ENCODE measurements around the gene SPTLC1.

The SPTLC1 gene

DNA sequence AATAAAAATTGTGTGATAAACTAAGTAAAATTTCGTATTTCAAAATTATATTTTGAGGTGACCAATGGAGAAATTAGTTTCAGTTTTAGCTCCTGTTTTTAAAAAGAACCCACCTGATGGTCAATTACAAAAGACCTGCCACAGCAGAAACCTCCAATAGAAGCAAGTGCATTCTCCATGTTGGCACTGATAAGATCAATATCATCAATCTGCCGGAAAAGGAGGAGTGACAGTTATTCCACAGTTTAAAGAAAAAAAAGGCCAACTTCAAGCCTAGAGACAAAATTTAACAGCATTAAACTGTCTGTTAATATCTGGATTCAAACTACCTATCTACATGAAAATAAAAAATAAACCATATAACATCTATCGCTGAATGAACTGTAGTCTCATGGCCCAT, 67.7 kb downstream of the SPTLC1 start:
- H3K27ac ChIP-seq (ENCODE audit: low read depth, low read length), result no peak overlapping the region
- H3K27me3 ChIP-seq (ENCODE audit: insufficient read depth, low read length), result no peaks in the 10 kb centered on the region
- peaks cover 11% of the 10 kb centered on the region for H3K9me3 ChIP-seq (ENCODE audit: insufficient read depth, low read depth, low read length)
- H3K4me1 ChIP-seq (ENCODE audit: insufficient read depth, low read length), result peaks cover 27% of the 10 kb centered on the region
- H3K9ac ChIP-seq (ENCODE audit: low read depth, low read length), result no peak overlapping the region
- H3K4me3 ChIP-seq (ENCODE audit: low read length), result no peak overlapping the region
- peaks cover 61% of the 10 kb centered on the region for H3K36me3 ChIP-seq (ENCODE audit: insufficient read depth, low read length)
- WGBS, result over 99% methylated on average over 3 of the region's 3 CpGs

GRCh38 chr9:92046676-92047075, 68.5 kb downstream of the SPTLC1 start:
- peaks cover 27% of the 10 kb centered on the region for H3K4me1 ChIP-seq (ENCODE audit: insufficient read depth, low read length)
- WGBS, result 89% methylated on average over 3 of the region's 3 CpGs
- H3K9ac ChIP-seq (ENCODE audit: low read depth, low read length), result no peak overlapping the region
- H3K27me3 ChIP-seq (ENCODE audit: insufficient read depth, low read length), result no peaks in the 10 kb centered on the region
- no peak overlapping the region for H3K27ac ChIP-seq (ENCODE audit: low read depth, low read length)
- H3K9me3 ChIP-seq (ENCODE audit: insufficient read depth, low read depth, low read length), result peaks cover 19% of the 10 kb centered on the region
- peaks cover 66% of the 10 kb centered on the region for H3K36me3 ChIP-seq (ENCODE audit: insufficient read depth, low read length)
- H3K4me3 ChIP-seq (ENCODE audit: low read length), result no peak overlapping the region

DNA sequence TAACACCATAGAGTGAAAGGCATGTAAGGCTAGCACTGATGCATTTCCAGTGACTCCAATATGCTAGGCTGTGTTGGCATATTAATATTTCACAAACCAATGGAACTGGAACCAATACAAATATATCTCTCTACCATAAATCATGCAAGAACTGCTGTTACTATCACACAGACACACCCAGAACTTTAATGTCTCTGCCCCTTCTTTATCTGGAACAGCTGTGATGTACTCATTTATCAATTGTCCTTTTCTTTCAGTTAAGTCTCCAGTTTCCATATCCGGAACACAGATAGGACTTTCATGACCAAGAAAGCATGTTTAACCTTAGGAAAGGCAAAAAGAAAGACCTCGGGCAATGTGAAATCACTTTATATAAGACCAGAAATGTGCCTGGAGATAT, 70.3 kb downstream of the SPTLC1 start:
- Histone ChIP-seq H3K27ac (ENCODE audit: low read depth, low read length) (no peak overlapping the region), H3K9ac (ENCODE audit: low read depth, low read length) (no peak overlapping the region), H3K36me3 (ENCODE audit: insufficient read depth, low read length) (peaks cover 74% of the 10 kb centered on the region), H3K9me3 (ENCODE audit: insufficient read depth, low read depth, low read length) (peaks cover 24% of the 10 kb centered on the region), H3K27me3 (ENCODE audit: insufficient read depth, low read length) (no peaks in the 10 kb centered on the region), H3K4me1 (ENCODE audit: insufficient read depth, low read length) (peaks cover 21% of the 10 kb centered on the region), H3K4me3 (ENCODE audit: low read length) (no peak overlapping the region)
- 67% methylated on average over 2 of the region's 2 CpGs for WGBS

- H3K9ac ChIP-seq (ENCODE audit: low read depth, low read length), result no peak overlapping the region
- peaks cover 83% of the 10 kb centered on the region for H3K36me3 ChIP-seq (ENCODE audit: insufficient read depth, low read length)
- 93% methylated on average over 3 of the region's 3 CpGs for WGBS
- no peaks in the 10 kb centered on the region for H3K27me3 ChIP-seq (ENCODE audit: insufficient read depth, low read length)
- H3K27ac ChIP-seq (ENCODE audit: low read depth, low read length), result no peak overlapping the region
- H3K9me3 ChIP-seq (ENCODE audit: insufficient read depth, low read depth, low read length), result peaks cover 24% of the 10 kb centered on the region
- H3K4me3 ChIP-seq (ENCODE audit: low read length), result no peak overlapping the region
- peaks cover 2% of the 10 kb centered on the region for H3K4me1 ChIP-seq (ENCODE audit: insufficient read depth, low read length)
Measured at GRCh38 chr9:92043002-92043401, 72.2 kb downstream of the SPTLC1 start.

- no peak overlapping the region for H3K4me3 ChIP-seq (ENCODE audit: low read length)
- H3K4me1 ChIP-seq (ENCODE audit: insufficient read depth, low read length), result no peaks in the 10 kb centered on the region
- H3K36me3 ChIP-seq (ENCODE audit: insufficient read depth, low read length), result peaks cover 83% of the 10 kb centered on the region
- H3K27ac ChIP-seq (ENCODE audit: low read depth, low read length), result no peak overlapping the region
- H3K27me3 ChIP-seq (ENCODE audit: insufficient read depth, low read length), result no peaks in the 10 kb centered on the region
- H3K9me3 ChIP-seq (ENCODE audit: insufficient read depth, low read depth, low read length), result peaks cover 24% of the 10 kb centered on the region
- no peak overlapping the region for H3K9ac ChIP-seq (ENCODE audit: low read depth, low read length)
- WGBS, result 100% methylated on average over 1 of the region's 1 CpG
Measured at GRCh38 chr9:92042260-92042659, 73.0 kb downstream of the SPTLC1 start.

DNA sequence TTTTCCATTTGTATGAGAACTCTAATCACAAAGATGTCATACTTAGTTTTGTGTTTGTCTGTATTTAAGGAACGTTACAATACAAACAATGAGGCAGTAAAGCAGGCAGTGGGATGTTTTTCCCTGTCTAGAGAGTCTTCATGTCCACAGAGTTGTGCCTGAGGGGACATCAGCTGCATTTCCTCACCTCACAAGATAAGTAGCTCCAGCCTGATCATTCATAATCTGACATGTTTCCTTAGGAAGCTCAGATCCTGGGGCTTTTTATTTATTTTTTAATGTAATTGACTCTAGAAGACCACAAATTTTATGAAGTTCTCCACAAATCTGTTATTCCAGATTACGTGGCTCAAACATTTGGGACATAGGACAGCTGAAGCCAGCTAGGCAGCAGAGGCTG, 78.5 kb downstream of the SPTLC1 start:
- WGBS, result 92% methylated on average over 2 of the region's 2 CpGs
- Histone ChIP-seq H3K27ac (ENCODE audit: low read depth, low read length) (no peak overlapping the region), H3K27me3 (ENCODE audit: insufficient read depth, low read length) (no peaks in the 10 kb centered on the region), H3K36me3 (ENCODE audit: insufficient read depth, low read length) (peaks cover 78% of the 10 kb centered on the region), H3K9me3 (ENCODE audit: insufficient read depth, low read depth, low read length) (peaks cover 5% of the 10 kb centered on the region), H3K4me1 (ENCODE audit: insufficient read depth, low read length) (no peaks in the 10 kb centered on the region), H3K9ac (ENCODE audit: low read depth, low read length) (no peak overlapping the region), H3K4me3 (ENCODE audit: low read length) (no peak overlapping the region)

DNA sequence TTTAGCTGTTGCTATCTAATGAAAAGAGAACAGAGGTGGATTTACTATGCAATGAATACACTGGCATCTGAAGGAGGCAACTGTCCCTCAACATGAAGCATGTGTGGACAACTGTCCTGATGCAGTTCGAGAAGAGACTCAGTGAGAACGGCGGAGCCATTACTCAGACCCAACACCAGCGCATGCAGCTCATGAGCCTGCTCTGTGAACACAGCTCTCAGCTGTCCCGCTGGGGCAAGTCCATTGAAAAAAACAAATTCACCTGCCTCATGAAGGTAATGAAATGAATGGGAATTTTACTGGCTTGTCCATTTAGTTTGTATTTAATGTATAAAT, 78.8 kb downstream of the SPTLC1 start:
- 97% methylated on average over 5 of the region's 5 CpGs for WGBS
- Histone ChIP-seq H3K27ac (ENCODE audit: low read depth, low read length) (no peak overlapping the region), H3K9ac (ENCODE audit: low read depth, low read length) (no peak overlapping the region), H3K4me1 (ENCODE audit: insufficient read depth, low read length) (no peaks in the 10 kb centered on the region), H3K27me3 (ENCODE audit: insufficient read depth, low read length) (no peaks in the 10 kb centered on the region), H3K36me3 (ENCODE audit: insufficient read depth, low read length) (peaks cover 78% of the 10 kb centered on the region), H3K4me3 (ENCODE audit: low read length) (no peak overlapping the region), H3K9me3 (ENCODE audit: insufficient read depth, low read depth, low read length) (peaks cover 1% of the 10 kb centered on the region; the same call in 1 of the 2 replicates)

- Histone ChIP-seq H3K36me3 (ENCODE audit: insufficient read depth, low read length) (peaks cover 79% of the 10 kb centered on the region), H3K4me3 (ENCODE audit: low read length) (no peak overlapping the region), H3K9ac (ENCODE audit: low read depth, low read length) (no peak overlapping the region), H3K9me3 (ENCODE audit: insufficient read depth, low read depth, low read length) (no peaks in the 10 kb centered on the region), H3K27ac (ENCODE audit: low read depth, low read length) (no peak overlapping the region), H3K4me1 (ENCODE audit: insufficient read depth, low read length) (no peaks in the 10 kb centered on the region), H3K27me3 (ENCODE audit: insufficient read depth, low read length) (no peaks in the 10 kb centered on the region)
- 96% methylated on average over 10 of the region's 12 CpGs for WGBS
Measured at GRCh38 chr9:92035687-92036410, 79.4 kb downstream of the SPTLC1 start.

DNA sequence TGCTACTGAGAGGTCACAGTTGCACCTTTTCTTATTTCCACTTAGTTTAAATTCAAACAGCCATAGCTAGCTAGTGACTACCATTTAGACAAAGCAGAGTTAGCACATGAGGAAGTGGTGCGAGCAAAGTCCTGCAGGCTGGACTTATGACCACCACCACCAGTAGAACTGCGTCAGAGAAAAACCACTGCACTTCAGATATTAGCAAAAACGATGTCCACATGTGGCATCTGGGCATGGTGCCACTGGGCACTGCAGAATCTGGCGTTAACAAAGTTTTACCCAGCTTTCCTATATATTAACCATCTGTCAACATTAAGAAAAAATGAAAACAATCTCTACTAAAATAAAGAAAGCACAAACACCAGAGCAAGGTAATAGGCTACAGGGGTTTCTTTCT, 80.1 kb downstream of the SPTLC1 start:
- no peaks in the 10 kb centered on the region for H3K9me3 ChIP-seq (ENCODE audit: insufficient read depth, low read depth, low read length)
- H3K27ac ChIP-seq (ENCODE audit: low read depth, low read length), result no peak overlapping the region
- no peak overlapping the region for H3K9ac ChIP-seq (ENCODE audit: low read depth, low read length)
- peaks cover 78% of the 10 kb centered on the region for H3K36me3 ChIP-seq (ENCODE audit: insufficient read depth, low read length)
- 95% methylated on average over 4 of the region's 4 CpGs for WGBS
- H3K27me3 ChIP-seq (ENCODE audit: insufficient read depth, low read length), result no peaks in the 10 kb centered on the region
- no peaks in the 10 kb centered on the region for H3K4me1 ChIP-seq (ENCODE audit: insufficient read depth, low read length)
- H3K4me3 ChIP-seq (ENCODE audit: low read length), result no peak overlapping the region

GRCh38 chr9:92033991-92034390, 81.2 kb downstream of the SPTLC1 start:
- WGBS, result 96% methylated on average over 5 of the region's 5 CpGs
- H3K36me3 ChIP-seq (ENCODE audit: insufficient read depth, low read length), result peaks cover 77% of the 10 kb centered on the region
- H3K9ac ChIP-seq (ENCODE audit: low read depth, low read length), result no peak overlapping the region
- no peaks in the 10 kb centered on the region for H3K9me3 ChIP-seq (ENCODE audit: insufficient read depth, low read depth, low read length)
- H3K4me1 ChIP-seq (ENCODE audit: insufficient read depth, low read length), result no peaks in the 10 kb centered on the region
- H3K27ac ChIP-seq (ENCODE audit: low read depth, low read length), result no peak overlapping the region
- no peak overlapping the region for H3K4me3 ChIP-seq (ENCODE audit: low read length)
- no peaks in the 10 kb centered on the region for H3K27me3 ChIP-seq (ENCODE audit: insufficient read depth, low read length)

DNA sequence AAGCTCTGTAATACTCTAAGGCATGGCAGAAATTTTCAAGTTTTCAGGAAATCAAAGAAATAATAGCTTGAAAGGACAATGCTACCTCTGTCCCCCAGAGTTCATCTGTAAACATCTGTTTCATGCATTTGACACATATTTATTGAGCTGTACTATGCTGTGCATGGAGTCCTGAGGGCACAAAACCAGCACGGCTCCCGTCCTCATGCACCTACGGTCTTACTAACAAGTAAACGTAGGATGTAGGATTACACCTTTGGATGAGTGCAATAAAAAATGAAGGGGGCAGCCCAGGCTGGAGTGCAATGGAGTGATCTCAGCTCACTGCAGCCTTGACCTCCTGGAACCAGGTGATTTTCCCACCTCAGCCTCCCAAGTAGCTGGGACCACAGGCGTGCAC, 81.9 kb downstream of the SPTLC1 start:
- 98% methylated on average over 5 of the region's 5 CpGs for WGBS
- Histone ChIP-seq H3K27me3 (ENCODE audit: insufficient read depth, low read length) (no peaks in the 10 kb centered on the region), H3K4me1 (ENCODE audit: insufficient read depth, low read length) (no peaks in the 10 kb centered on the region), H3K9ac (ENCODE audit: low read depth, low read length) (no peak overlapping the region), H3K4me3 (ENCODE audit: low read length) (no peak overlapping the region), H3K36me3 (ENCODE audit: insufficient read depth, low read length) (peaks cover 72% of the 10 kb centered on the region), H3K27ac (ENCODE audit: low read depth, low read length) (no peak overlapping the region), H3K9me3 (ENCODE audit: insufficient read depth, low read depth, low read length) (no peaks in the 10 kb centered on the region)

GRCh38 chr9:92032891-92033290, 82.3 kb downstream of the SPTLC1 start:
- H3K4me3 ChIP-seq (ENCODE audit: low read length), result no peak overlapping the region
- 92% methylated on average over 5 of the region's 5 CpGs for WGBS
- no peaks in the 10 kb centered on the region for H3K27me3 ChIP-seq (ENCODE audit: insufficient read depth, low read length)
- no peak overlapping the region for H3K27ac ChIP-seq (ENCODE audit: low read depth, low read length)
- H3K4me1 ChIP-seq (ENCODE audit: insufficient read depth, low read length), result no peaks in the 10 kb centered on the region
- peaks cover 68% of the 10 kb centered on the region for H3K36me3 ChIP-seq (ENCODE audit: insufficient read depth, low read length)
- no peak overlapping the region for H3K9ac ChIP-seq (ENCODE audit: low read depth, low read length)
- H3K9me3 ChIP-seq (ENCODE audit: insufficient read depth, low read depth, low read length), result no peaks in the 10 kb centered on the region

Data from HUES64 (cell line).